GM18517 (cell line): Measurements from ENCODE around the gene LRRFIP1.

Experiments used
- ATAC-seq: cut with Tn5 transposase; IDR thresholded peaks from one replicate; pipeline ENCODE4 v1.9.1; 2021; ENCODE audit warnings: mild to moderate bottlenecking, moderate library complexity; ENCODE audit not compliant: unreplicated experiment

Gene LRRFIP1

DNA sequence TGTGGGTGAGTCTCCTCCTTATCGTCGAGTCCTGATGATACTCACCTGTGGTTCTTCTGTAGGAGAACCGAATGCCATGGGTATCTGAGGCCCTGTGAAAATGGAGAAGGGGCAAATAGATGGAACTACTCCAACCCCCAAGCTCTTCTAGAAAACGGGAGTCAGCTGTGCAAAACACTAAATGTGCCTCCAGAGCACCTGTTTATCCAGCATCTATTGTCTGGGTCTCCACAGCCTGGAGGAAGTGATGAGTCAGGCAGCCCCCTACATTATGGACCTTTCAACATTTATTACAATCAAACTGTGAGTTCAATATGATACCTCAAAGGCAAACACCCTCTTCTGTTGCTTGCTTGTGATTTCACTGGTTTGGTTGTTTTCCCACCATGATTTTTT, 9.8 kb upstream of the LRRFIP1 start:
- no peak for ATAC-seq

DNA sequence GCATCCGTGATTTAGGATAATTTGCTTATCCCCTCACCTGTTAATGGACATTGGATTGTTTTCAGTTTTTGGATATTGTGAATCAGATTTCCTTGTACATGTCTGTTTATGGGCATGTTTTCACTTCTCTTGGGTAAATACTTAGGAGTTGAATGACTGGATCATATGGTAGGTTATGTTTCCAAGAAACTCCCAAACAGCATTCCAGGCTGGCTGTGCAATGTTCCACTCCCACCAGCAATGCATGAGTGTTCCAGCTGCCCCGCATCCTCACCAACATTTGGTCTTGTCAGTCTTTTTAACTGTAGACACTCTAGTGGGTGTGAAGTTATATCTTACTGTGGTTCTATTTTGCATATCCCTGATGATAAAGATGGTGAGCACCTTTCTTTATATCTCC, 8.9 kb upstream of the LRRFIP1 start:
- ATAC-seq = no peak

DNA sequence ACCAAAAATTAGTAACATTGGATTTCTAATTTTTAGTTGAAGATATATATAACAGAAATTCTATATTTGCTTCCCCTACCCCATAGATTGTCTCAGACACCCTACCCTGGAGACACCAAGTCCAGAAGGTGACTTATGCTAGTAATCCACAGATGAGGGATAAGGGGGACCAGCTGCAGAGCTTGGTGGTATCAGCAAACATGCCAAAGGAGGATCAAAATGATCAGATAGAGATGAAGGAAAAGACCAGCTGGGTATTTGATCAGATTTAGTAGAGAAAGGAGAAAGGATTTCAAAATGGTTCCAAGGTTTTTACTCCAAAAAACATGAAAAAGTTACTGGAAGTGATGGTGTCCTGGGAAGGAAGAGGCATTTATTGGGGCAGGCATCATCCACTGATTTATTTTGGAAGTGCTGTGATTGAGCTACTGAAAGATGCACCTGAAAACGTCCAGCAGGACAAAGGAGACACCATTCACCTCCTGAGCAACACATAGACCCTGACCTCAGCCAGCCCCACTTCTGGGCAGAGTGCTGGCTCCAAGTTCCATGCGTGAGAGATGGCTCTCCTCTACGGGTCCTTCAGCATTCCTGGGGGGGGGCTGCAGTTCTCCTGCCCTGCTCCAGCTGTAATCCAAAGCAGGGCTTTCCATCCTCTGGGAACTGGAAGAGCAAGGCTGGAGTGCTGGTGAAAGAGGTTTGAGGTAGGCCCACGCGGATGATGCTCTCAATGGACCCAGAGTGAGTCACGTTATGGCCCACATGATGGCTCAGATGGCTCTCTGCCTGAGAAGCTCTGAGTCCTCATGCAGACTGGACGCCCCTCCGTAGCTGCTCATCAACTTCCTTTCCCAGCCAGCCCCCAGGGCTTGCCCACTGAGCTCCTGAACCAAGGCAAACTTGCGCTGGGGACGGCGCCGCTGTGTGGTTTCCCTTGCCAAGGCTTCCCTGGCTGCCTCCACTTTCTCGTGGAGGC, 3.7 kb upstream of the LRRFIP1 start:
- no peak for ATAC-seq

DNA sequence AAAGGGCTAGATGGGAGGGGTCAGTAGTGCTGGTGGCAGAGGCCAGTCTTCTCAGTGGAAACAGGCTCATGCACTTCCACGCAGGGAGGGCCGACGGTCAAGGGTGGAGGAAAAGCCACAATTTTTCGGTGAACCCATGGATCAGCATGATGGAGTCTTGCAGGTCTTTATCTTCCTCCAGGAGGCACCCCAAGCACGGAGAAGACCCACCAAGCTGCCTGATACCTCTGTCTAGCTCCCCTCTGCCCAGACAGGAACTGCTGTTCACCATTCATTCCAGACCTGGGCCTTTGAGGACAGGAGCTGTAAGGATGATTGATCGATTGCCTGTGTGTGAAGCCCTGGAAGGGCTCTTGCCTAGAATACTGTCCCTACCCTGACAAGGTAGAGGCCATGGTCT, 2.8 kb upstream of the LRRFIP1 start:
- ATAC-seq = no peak

DNA sequence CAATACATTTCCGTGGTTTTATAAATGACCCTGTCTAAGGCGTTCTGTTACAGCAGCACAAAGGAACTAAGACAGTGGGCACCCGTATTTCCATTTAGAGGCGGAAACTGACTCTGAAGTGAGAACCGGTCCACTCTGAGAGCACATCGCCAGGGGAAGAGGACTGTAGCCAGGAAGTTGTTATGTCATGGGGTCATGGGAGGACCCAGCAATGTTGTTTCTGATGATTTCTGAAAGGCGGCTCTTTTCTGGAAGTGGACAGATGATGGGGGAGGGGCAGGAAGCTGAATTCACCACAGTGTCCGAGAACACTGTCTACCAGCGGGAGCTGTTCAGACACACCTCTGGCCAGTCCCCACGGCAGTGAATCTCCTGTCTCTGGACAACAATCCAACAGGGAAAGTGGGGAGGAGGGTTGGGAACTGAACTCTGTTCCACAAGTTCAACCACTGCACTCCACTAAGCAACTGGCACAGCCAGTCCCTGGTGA, 2.1 kb upstream of the LRRFIP1 start:
- no peak for ATAC-seq

DNA sequence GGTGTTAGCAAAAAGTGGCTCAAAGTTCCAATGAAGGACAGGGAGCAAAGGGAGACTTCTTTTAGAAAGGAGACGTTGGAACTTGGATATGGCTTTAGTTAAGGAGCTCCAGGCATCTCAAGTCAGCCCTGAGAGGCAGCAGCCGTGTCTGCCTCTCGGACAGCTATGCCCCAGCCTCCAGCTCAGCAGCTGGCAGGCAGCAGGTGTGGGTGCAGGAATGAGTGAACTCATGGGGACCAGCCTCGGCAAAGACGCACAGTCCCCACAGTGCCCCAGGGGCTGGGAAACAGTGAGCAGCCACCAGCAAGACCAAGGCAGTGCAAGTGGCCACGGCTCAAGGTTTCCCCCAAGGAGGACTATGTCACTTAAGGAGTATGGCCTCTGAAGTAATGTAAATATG, 1.6 kb upstream of the LRRFIP1 start:
- ATAC-seq = no peak

DNA sequence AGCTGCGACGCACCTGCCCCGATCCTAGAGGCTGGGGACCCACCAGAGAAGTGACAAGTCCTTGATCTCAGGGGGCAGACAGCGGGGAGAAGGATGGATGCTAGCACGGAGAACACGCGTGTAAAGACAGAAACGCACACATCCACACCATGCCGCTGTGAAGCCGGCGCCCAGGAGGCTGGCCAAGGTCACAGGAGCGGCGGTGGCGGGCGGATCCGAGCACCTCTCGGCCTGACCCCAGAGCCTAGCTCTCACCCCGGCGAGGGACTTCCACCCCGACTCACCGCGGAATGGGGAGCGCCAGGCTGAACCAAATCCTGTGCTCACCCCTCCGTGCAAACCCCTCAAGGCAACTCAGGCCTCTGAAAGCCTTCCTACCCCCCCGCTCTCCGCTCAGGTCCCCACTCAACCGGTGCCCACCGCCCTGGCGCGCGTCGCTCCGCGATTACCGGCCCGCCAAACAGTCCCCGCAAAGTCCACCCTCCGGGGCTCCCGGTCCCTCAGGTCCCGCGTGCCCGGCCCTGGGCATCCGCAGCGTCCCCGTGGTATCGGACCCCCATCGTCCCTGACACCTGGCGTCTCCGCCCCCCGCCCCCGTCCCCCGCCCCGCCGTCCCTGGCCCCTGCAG, 460 bp upstream of the LRRFIP1 start:
- ATAC-seq = no peak

DNA sequence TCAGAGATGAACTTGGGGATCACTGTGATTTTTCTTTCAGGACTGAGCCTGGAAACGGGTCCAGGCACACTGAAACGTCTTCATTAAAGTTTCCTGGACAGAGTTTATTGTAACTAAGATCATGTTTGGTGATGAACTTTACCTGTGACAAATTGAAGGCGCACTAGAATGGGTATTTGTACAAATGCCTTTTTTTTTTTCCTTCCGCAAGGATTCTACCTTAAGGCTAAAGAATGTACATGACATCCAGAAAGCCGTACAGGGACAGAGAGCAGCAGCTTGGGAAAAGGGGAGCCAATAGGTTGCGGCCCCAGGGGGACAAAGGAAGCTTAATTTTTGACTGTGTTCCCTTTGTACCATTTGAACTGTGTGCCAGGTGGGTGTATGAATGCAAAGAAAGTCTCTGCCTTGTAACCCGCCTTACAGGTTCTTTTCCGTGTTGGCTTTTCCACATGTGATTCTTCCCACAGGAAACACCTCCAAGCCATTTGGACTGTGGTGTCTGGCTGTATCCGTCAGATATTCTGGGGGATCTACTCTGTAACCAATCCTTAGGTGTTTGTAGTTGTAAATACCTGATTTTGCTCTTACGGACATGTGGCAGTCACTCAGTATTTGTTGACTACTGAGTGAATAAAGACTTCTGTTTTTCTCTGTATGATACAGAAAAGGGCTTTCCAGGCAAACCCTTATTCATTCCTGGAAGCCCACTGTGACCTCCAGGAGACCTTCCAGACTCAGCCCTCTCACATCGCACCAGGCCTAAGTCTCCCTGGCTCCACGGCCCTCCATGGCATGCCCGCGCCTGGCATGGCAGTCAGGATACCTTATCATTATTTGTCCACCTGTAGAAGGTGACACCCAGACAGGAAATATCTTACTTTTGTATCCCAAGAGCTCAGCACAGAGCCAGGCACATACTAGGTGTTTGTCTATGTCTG, 1.1 kb downstream of the LRRFIP1 start:
- ATAC-seq = no peak

DNA sequence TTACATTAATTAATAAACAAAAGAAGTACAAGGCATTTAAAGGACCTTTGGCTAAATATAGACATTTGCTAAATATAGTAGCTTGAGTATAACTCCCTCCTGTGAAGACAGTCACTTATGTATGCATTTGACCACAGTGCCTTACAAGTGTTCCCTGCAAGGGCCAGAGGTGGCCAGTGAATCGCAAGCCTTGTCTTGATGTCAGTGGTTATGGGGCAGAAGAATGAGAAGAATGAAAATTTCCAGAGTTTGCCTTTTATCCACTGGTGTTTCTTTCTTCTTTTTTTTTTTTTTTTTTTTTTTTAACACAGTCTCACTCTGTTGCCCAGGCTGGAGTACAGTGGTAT, 1.8 kb downstream of the LRRFIP1 start:
- ATAC-seq = no peak

DNA sequence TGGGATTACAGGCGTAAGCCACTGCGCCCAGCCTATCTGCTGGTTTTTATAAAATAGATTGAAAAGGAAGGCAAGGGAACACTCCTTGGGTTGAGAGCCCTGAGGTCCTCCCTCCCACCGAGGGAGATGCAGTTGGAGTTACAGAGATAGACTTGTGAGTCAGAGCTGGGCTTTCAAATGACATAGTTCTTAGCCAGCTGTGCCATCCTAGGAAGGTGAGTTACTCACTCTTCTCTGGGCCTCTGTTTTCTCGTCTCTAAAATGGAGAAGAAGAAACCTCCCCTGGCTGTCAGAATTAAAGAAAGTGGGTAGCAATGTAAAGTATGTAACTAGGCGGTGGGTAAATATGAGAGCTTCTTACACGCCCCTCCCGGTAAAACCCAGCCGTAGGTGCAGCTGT, 2.4 kb downstream of the LRRFIP1 start:
- no peak for ATAC-seq

DNA sequence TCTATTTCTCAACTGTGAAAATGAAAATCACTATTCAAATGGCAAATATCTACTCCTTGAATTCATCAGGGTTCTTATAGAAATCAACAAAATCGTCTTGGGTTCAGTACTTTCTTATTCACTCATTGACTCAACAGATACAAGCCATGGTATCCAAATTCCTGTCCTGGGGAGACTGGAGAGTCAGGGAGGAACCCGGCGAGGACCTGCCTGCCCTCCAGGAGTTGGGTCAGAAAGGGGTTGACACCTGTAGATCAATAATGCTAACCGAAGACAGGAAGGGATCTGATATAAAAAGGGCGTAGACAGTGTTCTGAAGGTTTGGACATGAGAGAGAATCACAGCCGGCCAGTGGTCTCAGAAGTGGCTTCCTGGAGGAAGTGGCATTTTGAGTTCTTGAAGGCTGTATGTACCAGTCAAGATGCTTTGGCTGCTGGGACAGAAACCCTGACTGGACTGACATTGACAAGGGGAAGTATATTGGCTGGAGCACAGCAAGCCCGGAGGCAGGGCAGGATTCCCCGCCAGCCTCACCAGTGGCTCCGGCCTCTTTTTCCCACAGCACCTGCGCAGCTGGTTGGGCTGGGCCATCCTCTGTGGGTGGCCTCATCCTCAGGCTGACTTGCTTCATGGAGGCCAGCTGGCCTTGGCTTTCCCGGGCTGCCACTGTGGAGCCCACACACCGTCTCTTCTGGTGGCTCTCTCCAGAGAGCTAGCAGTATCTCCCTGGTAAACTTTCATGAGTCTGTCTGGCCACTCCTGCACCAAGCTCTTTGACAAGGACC, 3.0 kb downstream of the LRRFIP1 start:
- no peak for ATAC-seq

DNA sequence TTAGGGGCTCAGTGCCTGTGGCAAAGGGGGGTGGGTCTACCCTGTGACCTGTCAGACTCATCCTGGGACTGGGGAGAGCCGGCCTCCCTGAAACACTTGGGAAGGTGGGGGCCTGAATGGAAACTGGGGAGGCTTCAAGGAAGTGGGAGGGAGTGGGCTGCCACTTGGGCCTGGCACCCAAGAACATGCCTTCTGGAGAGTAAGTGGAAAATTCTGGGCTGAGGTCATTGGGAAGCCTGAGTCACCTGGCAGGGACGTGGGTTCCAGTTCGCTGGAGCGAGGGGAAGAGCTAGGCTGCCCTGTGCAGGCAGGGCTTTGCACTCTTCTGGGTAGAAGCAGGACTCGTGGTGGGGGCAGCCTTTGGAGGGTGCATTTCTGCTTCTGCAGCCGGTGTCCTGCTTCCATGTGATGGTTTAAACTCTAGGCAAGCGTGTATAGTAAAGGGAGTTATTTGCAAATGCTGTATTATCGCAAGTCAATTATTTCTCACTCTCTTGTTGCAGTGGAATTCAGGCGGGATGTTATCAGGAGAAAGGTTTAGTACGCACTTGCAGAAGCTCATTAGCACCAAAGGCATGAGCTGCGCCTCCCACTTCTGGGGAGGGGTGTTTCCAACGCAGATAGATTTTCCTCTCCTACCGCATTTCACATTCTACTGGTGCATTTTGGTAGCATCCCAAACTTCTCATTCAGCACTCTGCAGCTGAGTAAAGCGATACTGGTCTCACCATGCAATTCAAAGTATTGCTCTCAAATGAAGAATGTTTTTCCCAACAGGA, 3.8 kb downstream of the LRRFIP1 start:
- ATAC-seq = no peak

DNA sequence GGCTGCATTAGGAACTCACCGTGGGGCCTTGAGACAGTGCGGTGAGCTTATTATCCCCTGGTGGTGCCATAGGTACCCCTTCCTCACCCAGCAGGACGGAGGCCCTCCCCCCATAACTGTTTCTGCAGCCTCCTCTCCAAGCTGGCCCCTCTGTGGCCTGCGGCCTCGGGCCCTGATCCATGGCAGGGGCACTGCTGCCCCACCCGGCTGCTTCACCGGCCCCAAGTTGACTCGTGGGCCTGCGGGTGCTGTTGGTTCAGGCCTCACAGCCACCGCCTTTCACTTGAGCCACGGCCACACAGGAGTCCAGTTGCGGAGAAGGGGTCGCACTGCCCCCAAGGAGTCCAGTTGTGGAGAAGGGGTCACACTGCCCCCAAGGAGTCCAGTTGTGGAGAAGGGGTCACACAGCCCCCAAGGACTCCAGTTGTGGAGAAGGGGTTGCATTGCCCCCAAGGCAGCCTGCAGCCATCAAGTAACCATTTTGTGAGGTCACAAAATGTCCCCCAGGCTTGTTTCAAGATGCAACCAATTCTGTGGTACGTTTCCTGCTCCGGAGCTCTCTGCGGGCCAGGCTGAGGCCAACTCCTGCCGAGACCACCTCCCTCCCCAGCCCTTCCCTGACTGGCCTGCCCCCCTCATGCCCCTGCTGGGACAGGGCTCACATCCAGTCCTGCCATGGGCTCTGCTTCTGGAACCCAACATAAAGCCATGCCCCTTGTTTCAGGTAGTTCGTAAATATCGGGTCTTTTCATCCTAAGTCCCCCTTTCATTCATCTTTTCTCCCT, 4.6 kb downstream of the LRRFIP1 start:
- ATAC-seq = no peak

DNA sequence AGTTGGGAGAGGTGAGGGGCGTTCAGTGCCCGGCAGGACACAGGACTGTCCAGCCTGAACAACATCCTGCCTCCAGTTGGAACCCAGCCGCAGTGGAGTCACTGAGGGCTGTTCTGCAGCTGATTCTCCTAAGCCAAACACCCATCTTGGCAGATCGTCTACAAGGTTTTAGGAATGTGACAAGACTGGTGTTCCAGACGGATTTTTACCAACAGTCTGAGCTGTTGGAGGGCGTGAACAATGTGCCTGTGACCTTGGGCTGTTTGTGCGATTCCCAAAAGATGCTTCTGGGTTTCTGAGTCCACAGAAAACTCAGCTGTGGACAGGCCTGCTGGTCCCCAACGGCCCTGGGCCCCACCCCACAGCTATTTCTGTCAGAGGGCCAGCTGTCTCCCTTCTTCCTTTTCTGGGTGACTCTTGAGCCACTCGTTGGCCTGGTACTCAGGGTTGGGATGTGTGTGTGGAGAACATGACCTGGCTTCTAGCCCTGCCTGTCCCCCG, 5.7 kb downstream of the LRRFIP1 start:
- ATAC-seq = no peak

DNA sequence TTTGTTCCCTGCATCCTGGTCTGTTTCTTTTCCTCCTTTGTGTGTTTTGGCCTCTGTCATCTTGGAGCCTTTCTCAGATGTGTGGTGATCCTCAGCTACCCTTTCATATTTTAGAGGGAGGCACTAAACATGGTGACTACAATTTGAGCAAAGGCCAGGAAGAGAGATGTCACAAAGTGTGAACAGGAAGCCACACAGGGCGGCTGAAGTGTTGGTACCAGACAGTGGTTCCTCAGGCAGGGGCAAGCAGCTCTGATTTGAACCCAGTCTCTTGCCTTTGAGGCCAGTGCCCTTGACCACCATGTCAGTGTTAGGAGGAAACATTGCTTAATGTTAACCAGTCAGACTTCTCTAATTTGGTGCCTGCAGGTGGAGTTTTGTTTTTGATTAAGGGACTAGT, 9.2 kb downstream of the LRRFIP1 start:
- ATAC-seq = no peak

DNA sequence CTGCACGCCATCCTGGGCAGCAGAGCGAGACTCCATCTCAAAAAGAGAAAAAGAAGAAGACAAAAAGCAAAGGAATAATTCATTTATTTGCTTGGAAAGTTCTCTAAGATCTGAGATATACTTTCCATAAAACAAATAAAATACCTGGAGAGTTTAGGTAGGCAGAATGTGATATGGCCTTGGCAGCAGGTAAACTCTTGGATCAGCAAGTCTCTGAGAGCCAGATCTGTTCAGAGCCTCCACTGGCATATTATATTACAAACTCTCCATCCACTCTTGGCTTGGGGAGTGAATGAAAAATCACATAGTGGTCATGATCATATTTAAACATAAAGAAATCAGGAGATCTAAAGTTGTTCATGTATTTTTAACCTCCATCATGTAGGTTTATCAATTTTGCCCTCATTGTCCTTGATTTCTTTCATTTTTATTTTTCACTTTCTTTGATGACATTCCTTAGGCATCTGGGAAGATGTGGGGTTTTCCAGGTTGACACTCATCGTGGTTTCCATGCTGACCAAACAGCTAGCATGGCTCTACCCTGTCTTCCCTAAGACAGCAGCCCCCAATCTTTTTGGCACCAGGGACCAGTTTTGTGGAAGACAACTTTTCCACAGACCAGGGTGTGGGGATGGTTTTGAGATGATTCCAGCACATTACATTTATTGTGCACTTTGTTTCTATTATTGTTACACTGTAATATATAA, 10.2 kb downstream of the LRRFIP1 start:
- no peak for ATAC-seq

DNA sequence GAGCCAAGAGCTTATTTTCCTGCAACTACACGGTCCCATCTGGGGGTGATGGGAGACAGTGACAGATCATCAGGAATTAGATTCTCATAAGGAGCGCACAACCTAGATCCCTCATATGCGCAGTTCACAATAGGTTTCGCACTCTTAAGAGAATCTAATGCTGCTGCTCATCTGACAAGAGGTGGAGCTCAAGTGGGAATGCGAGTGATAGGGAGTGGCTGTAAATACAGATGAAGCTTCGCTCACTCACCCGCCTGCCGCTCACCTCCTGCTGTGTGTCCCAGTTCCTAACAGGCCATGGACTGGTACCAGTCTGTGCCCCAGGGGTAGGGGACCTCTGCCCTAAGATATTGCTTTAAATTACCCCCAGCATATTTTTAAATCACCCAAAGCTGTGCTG, 10.8 kb downstream of the LRRFIP1 start:
- no peak for ATAC-seq
